Activated CD8-positive, alpha-beta T cell treated with anti-CD3 and anti-CD28 coated beads, Interleukin-2, amount 10 ng/mL, durations not matched to agents 7 days and 5 days (primary cell): ENCODE measurements around the gene RSRP1. TPM values are rescaled to one million over a fixed set of nuclear protein-coding genes. Genes with fewer than 3 reads are reported as not detected.
A peak's percentile ranks its signal among the peaks of the same experiment; 100 is the strongest.
"Not testable (repeated sequence)": the region's sequence is repeated elsewhere in the genome, so short reads cannot be mapped to it uniquely, and the experiment has no call there.

ENCODE experiments used
- ATAC-seq: fragments of 150-1000 bp; cut with Tn5 transposase; one replicate; pipeline ENCODE4 v1.10.0; 2021; ENCODE audit warnings: moderate library complexity
- CTCF ChIA-PET: fragments of 350-600 bp; sonication (Branson Sonifier 250); formaldehyde crosslinking; loops from one replicate; lab custom pipeline; 2021; ENCODE audit warnings: antibody characterized with exemption; lab: Charles Lee
- POLR2A ChIA-PET: fragments of 350-600 bp; sonication (Branson Sonifier 250); formaldehyde crosslinking; loops from one replicate; lab custom pipeline; 2021; ENCODE audit warnings: antibody characterized with exemption; lab: Charles Lee
- DNase-seq: peaks from one replicate; pipeline ENCODE4 v3.0.0-alpha.2; 2020
- H3K27ac Mint-ChIP-seq: one replicate; pipeline ENCODE4 v1.8.0; 2021; ENCODE audit warnings: mild to moderate bottlenecking, mixed read lengths
- H3K27me3 Mint-ChIP-seq: one replicate; pipeline ENCODE4 v1.8.0; 2021; ENCODE audit warnings: low read depth, mixed read lengths
- H3K36me3 Mint-ChIP-seq: one replicate; pipeline ENCODE4 v1.8.0; 2021; ENCODE audit warnings: low read depth, mixed read lengths
- H3K4me1 Mint-ChIP-seq: one replicate; pipeline ENCODE4 v1.8.0; 2021; ENCODE audit warnings: low read depth, mixed read lengths
- H3K4me3 Mint-ChIP-seq: one replicate; pipeline ENCODE4 v1.8.0; 2021; ENCODE audit warnings: mild to moderate bottlenecking, mixed read lengths
- H3K9me3 Mint-ChIP-seq: one replicate; pipeline ENCODE4 v1.8.0; 2022; ENCODE audit warnings: mixed read lengths; ENCODE audit not compliant: insufficient read depth
- total RNA-seq, 2 experiments: library from RNA; stranded (reverse); gene quantifications; one replicate each; pipeline ENCODE4 v1.2.3, GENCODE V29; 2021

RSRP1 gene
- total RNA-seq, 2 experiments from 2014 or later, result 175 to 199 TPM

DNA sequence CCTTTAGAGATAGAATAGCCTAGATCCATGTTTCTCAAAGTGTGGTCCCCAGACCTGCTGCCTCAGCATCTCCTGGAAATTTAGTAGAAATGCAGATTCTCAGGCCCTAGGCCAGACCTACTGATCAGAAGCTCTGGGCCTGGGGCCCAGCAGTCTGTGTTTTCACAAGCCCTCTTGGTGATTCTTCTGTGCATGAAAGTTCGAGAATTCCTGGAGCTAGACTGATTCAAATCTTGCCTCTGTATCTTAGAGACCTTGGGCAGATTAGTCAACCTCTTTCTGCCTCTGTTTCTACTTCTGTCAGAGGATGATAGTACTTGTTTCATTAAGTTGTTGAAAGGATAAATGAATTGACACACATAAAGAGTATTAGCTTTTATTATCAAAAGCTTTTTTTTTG lies 30.0 kb upstream of the RSRP1 start:
- H3K27me3 Mint-ChIP-seq, ATAC-seq, DNase-seq, H3K9me3 Mint-ChIP-seq, POLR2A ChIA-PET, H3K4me3 Mint-ChIP-seq, CTCF ChIA-PET, H3K4me1 Mint-ChIP-seq, H3K27ac Mint-ChIP-seq, H3K36me3 Mint-ChIP-seq: not testable (repeated sequence)

- H3K27ac Mint-ChIP-seq, H3K36me3 Mint-ChIP-seq, H3K9me3 Mint-ChIP-seq, POLR2A ChIA-PET, ATAC-seq, H3K4me1 Mint-ChIP-seq, H3K27me3 Mint-ChIP-seq, H3K4me3 Mint-ChIP-seq, DNase-seq, CTCF ChIA-PET: not testable (repeated sequence)
Measured at GRCh38 chr1:25275648-25276047, 28.4 kb upstream of the RSRP1 start.

DNA sequence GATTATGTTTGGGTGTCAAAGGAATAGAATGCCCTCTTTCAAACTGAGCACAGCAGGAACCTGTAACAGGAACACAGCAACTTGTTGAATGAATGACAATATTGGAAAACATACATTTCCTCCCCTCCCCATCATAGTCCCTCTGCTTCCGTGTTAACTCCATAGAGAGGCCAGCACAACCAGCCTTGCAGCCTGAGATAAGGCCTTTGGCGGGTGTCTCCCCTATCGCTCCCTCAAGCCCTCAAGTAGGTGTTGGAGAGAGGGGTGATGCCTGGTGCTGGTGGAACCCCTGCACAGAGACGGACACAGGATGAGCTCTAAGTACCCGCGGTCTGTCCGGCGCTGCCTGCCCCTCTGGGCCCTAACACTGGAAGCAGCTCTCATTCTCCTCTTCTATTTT lies 25.0 kb upstream of the RSRP1 start, which contains the start of gene RHD:
Gene RHD (plus strand): TSS at position 272 of the 400 bp plus-strand sequence. CDS start 39 bp downstream, at position 311.
- DNase-seq, CTCF ChIA-PET, H3K36me3 Mint-ChIP-seq, ATAC-seq, H3K4me1 Mint-ChIP-seq, H3K27ac Mint-ChIP-seq, POLR2A ChIA-PET, H3K27me3 Mint-ChIP-seq, H3K9me3 Mint-ChIP-seq, H3K4me3 Mint-ChIP-seq: not testable (repeated sequence)

GRCh38 chr1:25268143-25268760 lies 21.0 kb upstream of the RSRP1 start:
- peaks cover 12% of the 10 kb centered on the region for H3K4me1 Mint-ChIP-seq
- CTCF ChIA-PET, H3K36me3 Mint-ChIP-seq, H3K9me3 Mint-ChIP-seq, H3K27me3 Mint-ChIP-seq, DNase-seq, ATAC-seq: not testable (repeated sequence)
- peak overlapping the region; percentile 83 for H3K4me3 Mint-ChIP-seq
- H3K27ac Mint-ChIP-seq, result peak overlapping the region; percentile 82
- POLR2A ChIA-PET, result interaction anchor here (0.6 to 0.9 kb wide), 4 partner anchors 21 to 71 kb away, joined by 4 to 7 read pairs (median 5); partner anchors contain the start of genes RSRP1 and SYF2

DNA sequence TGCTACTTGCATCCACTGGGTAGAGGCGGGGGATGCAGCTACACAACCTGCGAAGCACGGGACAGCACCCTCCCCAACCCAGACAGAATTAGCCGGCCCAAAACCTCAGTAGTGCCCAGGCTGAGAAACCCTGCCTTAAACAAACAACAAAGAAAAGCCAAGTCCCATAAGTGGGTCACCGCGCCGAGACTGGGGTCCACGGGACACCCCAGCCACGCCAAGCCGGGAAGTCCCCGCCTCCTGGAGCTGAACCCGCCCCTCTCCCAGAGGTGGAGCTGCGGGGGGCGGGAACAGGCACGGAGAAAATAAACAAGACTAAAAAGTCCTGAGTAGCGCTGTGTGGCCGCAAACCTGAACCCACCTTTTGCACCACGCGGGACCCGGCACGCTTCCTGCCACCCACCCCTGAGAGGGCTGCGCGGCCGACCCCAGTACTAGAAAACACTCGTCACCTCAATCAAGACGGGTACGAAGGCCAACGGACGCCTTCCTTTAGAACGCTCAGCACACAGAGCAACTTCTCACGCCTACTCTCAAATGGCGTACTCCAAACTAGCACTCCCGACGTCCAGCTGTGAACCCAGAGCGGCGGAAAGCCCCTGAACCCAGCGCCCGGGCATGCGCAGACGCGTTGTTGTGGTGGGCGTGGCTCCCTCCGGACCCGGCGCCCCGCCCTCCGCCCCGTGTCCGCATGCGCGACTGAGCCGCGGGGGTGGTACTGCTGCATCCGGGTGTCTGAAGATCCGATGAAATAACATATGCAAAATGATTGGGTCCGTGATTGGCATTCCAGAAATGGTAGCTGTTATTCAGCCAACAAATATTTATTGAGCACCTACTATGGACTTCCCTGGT lies 20.3 kb upstream of the RSRP1 start:
- DNase-seq, result peak; percentile 91
- H3K36me3 Mint-ChIP-seq, H3K9me3 Mint-ChIP-seq, H3K27me3 Mint-ChIP-seq, CTCF ChIA-PET: not testable (repeated sequence)
- ATAC-seq, result peak; percentile 76
- Mint-ChIP-seq H3K4me1 (peaks cover 12% of the 10 kb centered on the region), H3K4me3 (peak overlapping the region; percentile 83), H3K27ac (peak overlapping the region; percentile 82)
- POLR2A ChIA-PET, result interaction anchor here (0.6 to 0.9 kb wide), 4 partner anchors 20 to 72 kb away, joined by 4 to 7 read pairs (median 5); partner anchors contain the start of genes RSRP1 and SYF2

DNA sequence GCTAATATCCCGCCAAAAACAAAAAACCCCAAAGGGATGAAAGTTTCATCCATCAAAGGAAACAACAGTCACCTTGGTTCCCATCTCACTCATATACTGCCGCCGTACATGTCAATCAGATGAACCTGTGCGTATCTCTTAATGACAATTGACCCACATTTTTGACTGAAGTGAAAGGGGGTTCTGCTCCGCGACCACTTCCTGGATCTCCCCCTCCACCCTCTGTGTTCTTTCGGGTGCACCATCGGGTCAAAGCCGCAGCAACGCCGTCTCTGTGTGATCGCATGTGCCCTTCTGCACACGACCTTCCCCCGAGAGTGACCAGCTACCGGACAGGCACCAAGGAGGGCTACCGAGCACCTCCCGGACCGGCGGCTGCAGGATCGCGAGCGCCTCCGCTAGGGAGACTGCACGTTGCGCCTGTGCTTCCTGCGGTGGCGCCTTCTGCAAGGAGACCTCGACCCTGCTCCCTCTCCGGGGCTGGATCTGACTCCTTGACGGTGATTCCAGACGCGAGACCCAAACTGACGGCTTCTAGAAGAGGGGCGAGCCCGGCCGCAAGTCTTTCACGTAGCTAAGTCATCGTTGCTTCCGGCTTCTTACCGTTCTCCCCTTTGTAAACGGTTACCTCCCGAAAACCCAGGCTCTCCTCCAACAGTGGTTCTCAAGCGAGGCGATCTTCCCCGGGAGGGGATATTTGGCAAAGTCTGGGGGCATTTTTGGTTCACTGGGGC lies 19.5 kb upstream of the RSRP1 start:
- H3K4me3 Mint-ChIP-seq, result peak overlapping the region; percentile 94
- H3K4me1 Mint-ChIP-seq, result peaks cover 12% of the 10 kb centered on the region
- peak overlapping the region; percentile 94 for H3K27ac Mint-ChIP-seq
- H3K9me3 Mint-ChIP-seq, POLR2A ChIA-PET, CTCF ChIA-PET, H3K36me3 Mint-ChIP-seq, H3K27me3 Mint-ChIP-seq: not testable (repeated sequence)
- ATAC-seq (peak; percentile 54), DNase-seq (peak; percentile 52)

DNA sequence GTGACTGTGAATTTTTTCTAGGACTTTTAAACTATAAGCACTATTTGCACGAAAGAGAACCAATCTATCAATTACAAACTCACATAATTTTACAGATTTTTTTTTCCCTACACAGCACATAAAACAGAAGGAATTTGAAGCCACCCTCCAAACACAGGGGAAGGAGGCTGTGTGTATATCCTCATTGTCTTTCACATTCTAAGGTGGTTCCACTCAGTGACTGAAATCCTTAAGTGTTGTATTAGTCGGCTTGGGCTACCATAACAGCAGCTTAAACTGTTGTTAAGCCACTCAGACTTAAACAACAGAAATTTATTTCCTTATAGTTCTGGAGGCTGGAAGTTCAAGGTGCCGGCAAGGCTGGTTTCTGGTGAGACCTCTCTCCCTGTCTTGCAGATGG lies 13.1 kb upstream of the RSRP1 start:
- POLR2A ChIA-PET, H3K36me3 Mint-ChIP-seq, H3K4me1 Mint-ChIP-seq, H3K27me3 Mint-ChIP-seq, H3K9me3 Mint-ChIP-seq, ATAC-seq, H3K4me3 Mint-ChIP-seq, DNase-seq, H3K27ac Mint-ChIP-seq: not testable (repeated sequence)
- CTCF ChIA-PET, result interaction anchor here (1.0 kb wide), 1 partner anchor 20 kb away, joined by 4 read pairs; no protein-coding TSS in a partner anchor

- DNase-seq, H3K27ac Mint-ChIP-seq, H3K27me3 Mint-ChIP-seq, H3K4me3 Mint-ChIP-seq, H3K9me3 Mint-ChIP-seq, POLR2A ChIA-PET, H3K4me1 Mint-ChIP-seq, H3K36me3 Mint-ChIP-seq: not testable (repeated sequence)
- CTCF ChIA-PET, result interaction anchor here (1.0 kb wide), 1 partner anchor 20 kb away, joined by 4 read pairs; no protein-coding TSS in a partner anchor
- peak; percentile 63 for ATAC-seq
Measured at GRCh38 chr1:25259813-25260212, 12.6 kb upstream of the RSRP1 start.

DNA sequence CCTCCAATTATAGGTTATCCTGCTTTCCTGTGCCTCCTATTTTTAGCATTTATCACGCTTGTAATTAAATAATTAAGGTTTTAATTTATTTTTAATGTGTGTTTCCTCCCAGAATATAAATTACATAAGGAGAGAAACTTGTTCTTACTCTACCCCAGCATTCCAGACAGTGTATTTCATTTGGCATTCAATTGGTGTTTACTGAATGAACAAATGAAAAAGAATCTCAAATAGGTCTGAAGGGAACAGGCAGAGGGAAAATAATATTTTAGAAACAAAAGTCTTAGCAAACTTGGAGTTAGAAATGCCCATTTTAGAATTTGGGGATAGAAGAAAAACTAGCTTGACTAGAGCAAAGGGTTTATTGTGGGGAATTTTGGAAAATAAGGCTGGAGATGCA lies 9.9 kb upstream of the RSRP1 start:
- DNase-seq, result no peak
- Mint-ChIP-seq H3K9me3 (no peaks in the 10 kb centered on the region), H3K27me3 (no peaks in the 10 kb centered on the region), H3K4me1 (peaks cover 9% of the 10 kb centered on the region), H3K36me3 (no peaks in the 10 kb centered on the region), H3K4me3 (no peak overlapping the region), H3K27ac (no peak overlapping the region)
- ChIA-PET POLR2A (interaction anchor here (1.7 kb wide), 1 partner anchor 10 kb away, joined by 10 read pairs; the partner anchor contains the start of gene RSRP1), CTCF (interaction anchor here (0.8 kb wide), 1 partner anchor 10 kb away, joined by 3 read pairs; the partner anchor contains the start of gene RSRP1)
- no peak for ATAC-seq

DNA sequence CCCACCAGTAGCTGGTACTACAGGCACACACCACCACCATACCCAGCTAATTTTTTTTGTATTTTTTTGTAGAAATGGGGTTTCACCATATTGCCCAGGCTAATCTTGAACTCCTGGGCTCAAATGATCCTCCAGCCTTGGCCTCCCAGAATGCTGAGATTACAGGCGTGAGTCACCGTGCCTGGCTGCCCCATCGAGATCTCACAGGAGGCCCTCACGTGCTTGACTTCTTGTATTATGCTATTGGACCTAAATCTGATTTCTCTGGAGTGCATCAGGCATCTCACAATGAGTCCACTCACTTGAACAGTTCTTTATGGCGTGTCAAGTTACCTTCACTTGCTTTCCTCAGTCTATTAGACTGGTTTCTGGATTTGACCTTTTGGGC lies 9.3 kb upstream of the RSRP1 start:
- ATAC-seq (no peak), DNase-seq (no peak)
- Mint-ChIP-seq H3K27ac (no peak overlapping the region), H3K9me3 (no peaks in the 10 kb centered on the region), H3K4me1 (peaks cover 9% of the 10 kb centered on the region), H3K36me3 (no peaks in the 10 kb centered on the region), H3K4me3 (no peak overlapping the region), H3K27me3 (no peaks in the 10 kb centered on the region)
- ChIA-PET CTCF (no interaction called here), POLR2A (interaction anchor here (0.6 to 1.7 kb wide), 2 partner anchors 9 to 358 kb away, joined by 3 to 12 read pairs; partner anchors contain the start of gene RSRP1)

- Mint-ChIP-seq H3K4me1 (peaks cover 8% of the 10 kb centered on the region), H3K36me3 (no peaks in the 10 kb centered on the region), H3K27ac (no peak overlapping the region), H3K9me3 (no peaks in the 10 kb centered on the region), H3K27me3 (no peaks in the 10 kb centered on the region), H3K4me3 (no peak overlapping the region)
- no peak for DNase-seq
- ATAC-seq, result no peak
- CTCF ChIA-PET, result no interaction called here
- POLR2A ChIA-PET, result interaction anchor here (0.6 to 1.7 kb wide), 3 partner anchors 9 to 359 kb away, joined by 3 to 12 read pairs (median 3); partner anchors contain the start of gene RSRP1
Measured at GRCh38 chr1:25255706-25256577, 8.7 kb upstream of the RSRP1 start.
